ENCODE data around the gene ZNF467. TPM values are rescaled to one million over a fixed set of nuclear protein-coding genes. Genes with fewer than 3 reads are reported as not detected.

ZNF467 gene
- total RNA-seq, 2 donors from 2014 or later = 9.9 to 13.2 TPM

DNA sequence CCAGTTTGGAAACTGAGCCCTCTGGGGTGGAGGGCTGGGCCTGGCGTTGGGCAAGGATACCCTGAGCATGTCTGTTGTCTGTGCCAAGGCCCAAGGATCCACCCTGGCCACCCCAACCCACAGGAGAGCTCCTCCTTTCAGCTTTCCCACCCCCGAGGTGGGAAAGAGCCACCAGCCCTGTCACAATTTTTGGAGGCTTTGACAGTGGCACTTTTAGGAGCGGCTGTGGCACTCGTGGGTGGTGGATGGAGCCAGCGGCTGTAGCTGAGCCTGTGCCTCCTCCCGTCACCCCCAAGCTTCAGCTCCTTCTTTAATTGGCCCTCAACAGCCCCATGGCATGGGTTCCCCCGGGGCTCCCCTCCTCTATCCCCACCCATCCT is 46.6 kb upstream of the ZNF467 start:
- no peaks in the 10 kb centered on the region for H3K9me3 ChIP-seq
- WGBS, 2 donors = 71 to 75% methylated on average over 6 to 7 of the region's 7 CpGs
- H3K27me3 ChIP-seq = no peaks in the 10 kb centered on the region
- no peaks in the 10 kb centered on the region for H3K4me1 ChIP-seq
- ATAC-seq (no peak), DNase-seq (no peak)
- no peak overlapping the region for H3K4me3 ChIP-seq
- intact Hi-C loops (cut with DNase I) = no loop called here
- H3K27ac ChIP-seq = no peak overlapping the region
- TF ChIP-seq POLR2A (IDR thresholded peaks at IDR 0.05) = no peak
- TF ChIP-seq, protein P1, sequence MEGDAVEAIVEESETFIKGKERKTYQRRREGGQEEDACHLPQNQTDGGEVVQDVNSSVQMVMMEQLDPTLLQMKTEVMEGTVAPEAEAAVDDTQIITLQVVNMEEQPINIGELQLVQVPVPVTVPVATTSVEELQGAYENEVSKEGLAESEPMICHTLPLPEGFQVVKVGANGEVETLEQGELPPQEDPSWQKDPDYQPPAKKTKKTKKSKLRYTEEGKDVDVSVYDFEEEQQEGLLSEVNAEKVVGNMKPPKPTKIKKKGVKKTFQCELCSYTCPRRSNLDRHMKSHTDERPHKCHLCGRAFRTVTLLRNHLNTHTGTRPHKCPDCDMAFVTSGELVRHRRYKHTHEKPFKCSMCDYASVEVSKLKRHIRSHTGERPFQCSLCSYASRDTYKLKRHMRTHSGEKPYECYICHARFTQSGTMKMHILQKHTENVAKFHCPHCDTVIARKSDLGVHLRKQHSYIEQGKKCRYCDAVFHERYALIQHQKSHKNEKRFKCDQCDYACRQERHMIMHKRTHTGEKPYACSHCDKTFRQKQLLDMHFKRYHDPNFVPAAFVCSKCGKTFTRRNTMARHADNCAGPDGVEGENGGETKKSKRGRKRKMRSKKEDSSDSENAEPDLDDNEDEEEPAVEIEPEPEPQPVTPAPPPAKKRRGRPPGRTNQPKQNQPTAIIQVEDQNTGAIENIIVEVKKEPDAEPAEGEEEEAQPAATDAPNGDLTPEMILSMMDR (IDR thresholded peaks at IDR 0.05) = no peak
- no peaks in the 10 kb centered on the region for H3K36me3 ChIP-seq (replicated peaks in 1 of 2; ENCODE audit: insufficient read depth in 1 of 2, low read depth in 2 of 2)

DNA sequence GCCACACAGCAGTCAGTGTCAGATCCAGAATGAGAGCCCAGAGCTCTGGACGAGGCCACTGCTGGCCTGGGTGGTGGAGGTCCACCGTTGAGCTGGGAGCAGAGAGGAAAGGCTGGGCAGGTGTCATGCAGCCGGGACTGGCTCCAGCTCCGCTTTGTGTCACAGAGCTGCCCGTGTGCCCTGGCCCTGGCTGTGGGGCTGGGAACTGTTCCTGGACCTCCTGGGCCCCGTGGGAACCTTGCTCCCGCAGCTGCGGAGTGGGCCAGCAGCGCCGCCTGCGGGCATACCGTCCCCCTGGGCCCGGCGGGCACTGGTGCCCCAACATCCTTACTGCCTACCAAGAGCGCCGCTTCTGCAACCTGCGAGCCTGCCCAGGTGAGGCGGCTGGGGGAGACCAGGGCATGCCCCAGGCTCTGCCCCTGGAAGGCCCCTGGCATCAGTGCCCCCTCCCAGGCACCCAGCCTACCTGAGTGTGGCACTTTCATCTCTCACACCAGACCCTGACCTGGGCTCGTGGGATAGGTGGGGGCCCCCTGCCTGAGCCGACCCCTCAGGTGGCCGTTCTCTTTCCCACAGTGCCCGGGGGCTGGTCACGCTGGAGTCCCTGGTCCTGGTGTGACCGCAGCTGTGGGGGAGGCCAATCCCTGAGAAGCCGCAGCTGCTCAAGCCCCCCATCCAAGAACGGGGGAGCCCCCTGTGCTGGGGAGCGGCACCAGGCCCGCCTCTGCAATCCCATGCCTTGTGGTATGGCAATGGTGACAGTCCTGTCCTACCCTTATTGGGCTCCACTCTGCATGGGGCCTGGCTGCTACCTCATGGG is 46.0 kb upstream of the ZNF467 start:
- ATAC-seq (no peak), DNase-seq (no peak)
- no peak overlapping the region for H3K4me3 ChIP-seq
- intact Hi-C loops (cut with DNase I) = no loop called here
- H3K27me3 ChIP-seq = no peaks in the 10 kb centered on the region
- H3K27ac ChIP-seq = no peak overlapping the region
- H3K36me3 ChIP-seq (replicated peaks in 1 of 2; ENCODE audit: insufficient read depth in 1 of 2, low read depth in 2 of 2) = no peaks in the 10 kb centered on the region
- no peak for TF ChIP-seq POLR2A (IDR thresholded peaks at IDR 0.05)
- TF ChIP-seq, protein P1 (IDR thresholded peaks at IDR 0.05) = no peak
- no peaks in the 10 kb centered on the region for H3K9me3 ChIP-seq
- 59 to 89% methylated on average over 3 to 17 of the region's 28 CpGs for WGBS, 2 donors
- H3K4me1 ChIP-seq = no peaks in the 10 kb centered on the region

DNA sequence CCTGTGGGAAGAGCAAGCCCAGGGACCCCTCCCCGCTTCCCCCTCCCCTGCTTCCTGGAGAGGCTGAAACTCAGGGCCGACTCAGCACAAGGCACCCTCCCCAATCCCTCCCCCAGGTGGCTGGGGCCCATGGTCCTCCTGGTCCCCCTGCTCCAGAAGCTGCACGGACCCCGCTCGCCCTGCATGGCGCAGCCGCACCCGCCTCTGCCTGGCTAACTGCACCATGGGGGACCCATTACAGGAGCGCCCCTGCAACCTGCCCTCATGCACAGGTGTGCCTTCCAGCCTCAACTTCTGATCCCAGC is 45.1 kb upstream of the ZNF467 start:
- H3K36me3 ChIP-seq (replicated peaks in 1 of 2; ENCODE audit: insufficient read depth in 1 of 2, low read depth in 2 of 2) = no peaks in the 10 kb centered on the region
- no peak for DNase-seq
- no peak for ATAC-seq
- TF ChIP-seq POLR2A (IDR thresholded peaks at IDR 0.05) = no peak
- TF ChIP-seq, protein P1 (IDR thresholded peaks at IDR 0.05) = no peak
- H3K9me3 ChIP-seq = no peaks in the 10 kb centered on the region
- no peak overlapping the region for H3K4me3 ChIP-seq
- intact Hi-C loops (cut with DNase I) = no loop called here
- no peak overlapping the region for H3K27ac ChIP-seq
- WGBS, 2 donors = 89% methylated on average over 7 to 9 of the region's 9 CpGs
- H3K4me1 ChIP-seq = no peaks in the 10 kb centered on the region
- no peaks in the 10 kb centered on the region for H3K27me3 ChIP-seq

- Histone ChIP-seq H3K4me3 (no peak overlapping the region), H3K27ac (no peak overlapping the region), H3K9me3 (no peaks in the 10 kb centered on the region), H3K4me1 (no peaks in the 10 kb centered on the region), H3K36me3 (replicated peaks in 1 of 2; ENCODE audit: insufficient read depth in 1 of 2, low read depth in 2 of 2) (no peaks in the 10 kb centered on the region), H3K27me3 (no peaks in the 10 kb centered on the region)
- DNase-seq (no peak), ATAC-seq (no peak)
- intact Hi-C loops (cut with DNase I) = no loop called here
- TF ChIP-seq, protein P1 (IDR thresholded peaks at IDR 0.05) = no peak
- no peak for TF ChIP-seq POLR2A (IDR thresholded peaks at IDR 0.05)
- WGBS, 2 donors = 76 to 77% methylated on average over 10 to 23 of the region's 23 CpGs
Measured at GRCh38 chr7:149817836-149818535, 44.6 kb upstream of the ZNF467 start.

Measured in body of pancreas (tissue), 4 donors.